ENCODE measurements around the gene SOX30. TPM values are rescaled to one million over a fixed set of nuclear protein-coding genes. Genes with fewer than 3 reads are reported as not detected.

Gene SOX30
- total and polyA plus RNA-seq, 2 of the 13 experiments (the other 11 are each of a cell fraction or from before 2014, with no cell fraction given) = 0.05 TPM; not detected in 1

GRCh38 chr5:157618191-157618765 is 34.0 kb downstream of the SOX30 start:
- Histone ChIP-seq H3K79me2 (ENCODE audit: insufficient read depth, low read length) (no peaks in the 10 kb centered on the region), H4K20me1 (ENCODE audit: insufficient read depth, low read length) (no peaks in the 10 kb centered on the region), H3K9me3 (ENCODE audit: low read length) (no peaks in the 10 kb centered on the region), H3K27ac (ENCODE audit: extremely low read length, insufficient read depth, low read length) (no peak overlapping the region), H3K4me1 (ENCODE audit: insufficient read depth, low read length) (no peaks in the 10 kb centered on the region), H2AFZ (ENCODE audit: low read length) (no peak overlapping the region), H3K4me2 (ENCODE audit: low read depth, low read length) (no peak overlapping the region), H3K9ac (ENCODE audit: insufficient read depth, low read depth, low read length) (no peak overlapping the region), H3K4me3 (replicated peaks in 1 of 3; ENCODE audit: insufficient read depth in 1 of 3, low read depth in 2 of 3, low read length in 3 of 3) (no peak overlapping the region), H3K36me3 (replicated peaks in 1 of 2; ENCODE audit: control insufficient read depth in 1 of 2, insufficient read depth in 2 of 2, low read length in 2 of 2) (no peaks in the 10 kb centered on the region), H3K27me3 (ENCODE audit: control insufficient read depth in 1 of 2, insufficient read depth in 2 of 2, low read length in 2 of 2) (peaks cover 0 to 3% of the 10 kb centered on the region in 2 experiments; a peak in 1 of 5 replicates)
- in situ Hi-C loops (cut with HindIII; ENCODE audit: extremely low pct_ligation_motif_present, low pct_unique_long_range_greater_than_20kb) = no loop called here
- FAIRE-seq = no peak
- no peak for ATAC-seq
- intact Hi-C loops (cut with micrococcal nuclease; ENCODE audit: unreplicated experiment) = no loop called here
- CTCF ChIA-PET (ENCODE audit: low intra/inter-chr PET ratio, low total read pairs) = no interaction called here
- POLR2A ChIA-PET = no interaction called here
- 66% methylated on average over 8 of the region's 8 CpGs for whole genome bisulfite sequencing (ENCODE audit: low lambda C conversion rate)
- no peak for DNase-seq (ENCODE audit: low spot score)
- BruUV-seq (replicated peaks) = no TSS peak
- TF ChIP-seq PAXIP1 (CRISPR knock-in tag; conservative IDR thresholded peaks at IDR 0.05) (no peak), ZSCAN20 (CRISPR knock-in tag; IDR thresholded peaks at IDR 0.05; ENCODE audit: borderline replicate concordance) (no peak), YEATS4 (CRISPR knock-in tag; IDR thresholded peaks at IDR 0.05; ENCODE audit: borderline replicate concordance) (no peak), AGO2 (optimal IDR thresholded peaks at IDR 0.05; ENCODE audit: low read depth, low read length) (no peak), NONO (IDR thresholded peaks at IDR 0.05) (no peak), NONO (CRISPR knock-in tag; conservative IDR thresholded peaks at IDR 0.05) (no peak), ZNF337 (CRISPR knock-in tag; IDR thresholded peaks at IDR 0.05; ENCODE audit: borderline replicate concordance, low read depth) (no peak), MTA3 (CRISPR knock-in tag; IDR thresholded peaks at IDR 0.05) (no peak), KMT2A (CRISPR knock-in tag; IDR thresholded peaks at IDR 0.05) (no peak), ZNF580 (CRISPR knock-in tag; IDR thresholded peaks at IDR 0.05; ENCODE audit: borderline replicate concordance, low read depth) (no peak), RAD21 (CRISPR knock-in tag; IDR thresholded peaks at IDR 0.05) (no peak), TBX2 (CRISPR knock-in tag; IDR thresholded peaks at IDR 0.05; ENCODE audit: borderline replicate concordance) (no peak), HINFP (CRISPR knock-in tag; IDR thresholded peaks at IDR 0.05; ENCODE audit: low read depth) (no peak), SIN3A (IDR thresholded peaks at IDR 0.05; ENCODE audit: borderline replicate concordance, low read depth, low read length) (no peak), ZMAT5 (CRISPR knock-in tag; IDR thresholded peaks at IDR 0.05; ENCODE audit: borderline replicate concordance, low read depth) (no peak)

Data from HepG2 (cell line).